DOHH2 (cell line): Measurements from ENCODE around the gene KRTAP9-8.

ENCODE experiments used
- H3F3A ChIP-seq: fragments of 200-600 bp; sonication (generic), shearing (Covaris generic); 2 replicates; pipeline ENCODE4 v1.6.0; 2016; ENCODE audit warnings: antibody characterized with exemption, mild to moderate bottlenecking; ENCODE audit not compliant: control insufficient read depth, insufficient read depth
- H3K27ac ChIP-seq: fragments of 200-600 bp; sonication (generic); 2 replicates; pipeline ENCODE4 v1.5.1; 2014; ENCODE audit warnings: low read depth, mild to moderate bottlenecking, low read length, moderate library complexity
- H3K27me3 ChIP-seq: fragments of 200-600 bp; sonication (generic); 2 replicates; pipeline ENCODE4 v1.6.1; 2014; ENCODE audit warnings: mild to moderate bottlenecking, low read length, mixed read lengths; ENCODE audit not compliant: control insufficient read depth
- H3K36me3 ChIP-seq: fragments of 200-600 bp; sonication (generic); 2 replicates; pipeline ENCODE4 v1.6.1; 2014; ENCODE audit warnings: mild to moderate bottlenecking, low read length, moderate library complexity, mixed read lengths; ENCODE audit not compliant: control insufficient read depth
- H3K4me1 ChIP-seq: fragments of 200-600 bp; sonication (generic); 2 replicates; pipeline ENCODE4 v1.6.1; 2014; ENCODE audit warnings: mild to moderate bottlenecking, low read length, mixed read lengths; ENCODE audit not compliant: control insufficient read depth
- H3K4me2 ChIP-seq: fragments of 200-600 bp; sonication (generic); 2 replicates; pipeline ENCODE4 v1.6.0; 2014; ENCODE audit warnings: mild to moderate bottlenecking, low read length, moderate library complexity
- H3K4me3 ChIP-seq: fragments of 200-600 bp; sonication (generic); 2 replicates; pipeline ENCODE4 v1.5.1; 2014; ENCODE audit warnings: mild to moderate bottlenecking, low read length, mixed read lengths
- H3K79me2 ChIP-seq: fragments of 200-600 bp; sonication (generic); 2 replicates; pipeline ENCODE4 v1.6.1; 2014; ENCODE audit warnings: mild to moderate bottlenecking, low read length, mixed read lengths; ENCODE audit not compliant: control insufficient read depth
- H3K9me2 ChIP-seq: fragments of 200-600 bp; sonication (generic); replicated peaks from 2 replicates; pipeline ENCODE4 v1.6.1; 2014; ENCODE audit warnings: mild to moderate bottlenecking, low read length, mixed read lengths; ENCODE audit not compliant: control insufficient read depth
- H3K9me3 ChIP-seq: fragments of 200-600 bp; sonication (generic); 2 replicates; pipeline ENCODE4 v1.6.1; 2014; ENCODE audit warnings: antibody characterized with exemption, low read length, mixed read lengths; ENCODE audit not compliant: control insufficient read depth, insufficient read depth
- H4K20me1 ChIP-seq: fragments of 200-600 bp; sonication (generic); 2 replicates; pipeline ENCODE4 v1.6.0; 2014; ENCODE audit warnings: low read depth, mild to moderate bottlenecking, antibody characterized with exemption, low read length, moderate library complexity; ENCODE audit not compliant: control insufficient read depth, insufficient read depth
- CTCF ChIP-seq: fragments of 200-600 bp; sonication (generic); IDR thresholded peaks from one replicate; pipeline ENCODE4 v1.5.1; 2014; ENCODE audit warnings: antibody characterized with exemption, mild to moderate bottlenecking, low read depth, low read length; ENCODE audit not compliant: poor library complexity, severe bottlenecking
- EZH2phosphoT487 ChIP-seq: fragments of 200-600 bp; sonication (generic); IDR thresholded peaks from 2 replicates; pipeline ENCODE4 v1.6.1; 2017; ENCODE audit warnings: borderline replicate concordance, mild to moderate bottlenecking, antibody characterized with exemption, low read length, moderate library complexity, mixed read lengths

KRTAP9-8 gene

DNA sequence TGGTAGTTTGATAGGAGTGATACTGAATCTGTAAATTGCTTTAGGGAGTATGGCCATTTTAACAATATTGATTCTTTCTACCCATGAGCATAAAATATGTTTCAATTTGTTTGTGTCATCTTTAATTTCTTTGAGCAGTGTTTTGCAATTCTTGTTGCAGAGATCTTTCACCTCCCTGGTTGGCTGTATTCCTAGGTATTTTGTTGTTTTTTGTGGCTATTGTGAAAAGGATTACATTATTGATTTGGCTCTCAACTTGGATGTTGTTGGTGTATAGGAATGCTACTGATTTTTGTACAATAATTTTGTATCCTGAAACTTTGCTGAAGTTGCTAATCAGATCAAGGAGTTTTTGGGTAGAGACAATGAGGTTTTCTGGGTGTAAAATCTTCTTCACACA lies 20.6 kb downstream of the KRTAP9-8 start:
- Histone ChIP-seq H3K9me2 (no peaks in the 10 kb centered on the region), H3F3A (no peaks in the 10 kb centered on the region), H3K27ac (no peak overlapping the region), H3K27me3 (peaks cover 26% of the 10 kb centered on the region), H3K36me3 (no peaks in the 10 kb centered on the region), H3K9me3 (no peaks in the 10 kb centered on the region), H3K4me2 (no peak overlapping the region), H3K79me2 (no peaks in the 10 kb centered on the region), H3K4me1 (no peaks in the 10 kb centered on the region), H3K4me3 (no peak overlapping the region), H4K20me1 (no peaks in the 10 kb centered on the region)
- no peak for TF ChIP-seq CTCF
- no peak for TF ChIP-seq EZH2phosphoT487

GRCh38 chr17:41263212-41263611 lies 25.4 kb downstream of the KRTAP9-8 start:
- Histone ChIP-seq H3K79me2 (no peaks in the 10 kb centered on the region), H3K27ac (no peak overlapping the region), H3K36me3 (no peaks in the 10 kb centered on the region), H3K27me3 (peaks cover 27% of the 10 kb centered on the region), H3F3A (no peaks in the 10 kb centered on the region), H3K4me3 (no peak overlapping the region), H3K9me3 (no peaks in the 10 kb centered on the region), H3K4me1 (no peaks in the 10 kb centered on the region), H3K9me2 (no peaks in the 10 kb centered on the region), H4K20me1 (no peaks in the 10 kb centered on the region), H3K4me2 (no peak overlapping the region)
- TF ChIP-seq CTCF (no peak), EZH2phosphoT487 (no peak)

- no peak overlapping the region for H3K27ac ChIP-seq
- no peaks in the 10 kb centered on the region for H3K36me3 ChIP-seq
Observed at GRCh38 chr17:41264599-41264998, 26.8 kb downstream of the KRTAP9-8 start.

More at GRCh38 chr17:41264599-41264998, 26.8 kb downstream of the KRTAP9-8 start:
- no peak for TF ChIP-seq EZH2phosphoT487
- TF ChIP-seq CTCF = no peak
- peaks cover 18% of the 10 kb centered on the region for H3K27me3 ChIP-seq
- no peaks in the 10 kb centered on the region for H3K9me2 ChIP-seq
- H3K4me3 ChIP-seq = no peak overlapping the region
- H3K4me2 ChIP-seq = no peak overlapping the region
- H3F3A ChIP-seq = no peaks in the 10 kb centered on the region
- H3K4me1 ChIP-seq = no peaks in the 10 kb centered on the region
- no peaks in the 10 kb centered on the region for H4K20me1 ChIP-seq
- no peaks in the 10 kb centered on the region for H3K79me2 ChIP-seq
- H3K9me3 ChIP-seq = no peaks in the 10 kb centered on the region
